Umbilical cord (tissue), 2 donors: ENCODE data around the gene AFAP1. TPM values are rescaled to one million over a fixed set of nuclear protein-coding genes. Genes with fewer than 3 reads are reported as not detected.
"Not testable (repeated sequence)": the region's sequence is repeated elsewhere in the genome, so short reads cannot be mapped to it uniquely, and the experiment has no call there.

Experiments used
- DNase-seq: peaks from one replicate; pipeline ENCODE4 v3.0.0-alpha.2; 2015; ENCODE audit warnings: low spot score
- total RNA-seq: library from RNA; depleted of rRNA; stranded (reverse); fragments of >200 nt; gene quantifications from one replicate; pipeline ENCODE4 v1.2.3, GENCODE V29; 2014; ENCODE audit warnings: low replicate concordance; ENCODE audit not compliant: insufficient read depth

Gene AFAP1
- total RNA-seq, 1 donor from 2014 or later: 59.5 TPM

- DNase-seq: not testable (repeated sequence)
Observed at GRCh38 chr4:7918187-7918586, 21.5 kb downstream of the AFAP1 start.

GRCh38 chr4:7917669-7918068 is 22.0 kb downstream of the AFAP1 start:
- DNase-seq: no peak

- no peak for DNase-seq
Observed at GRCh38 chr4:7915875-7916242, 23.8 kb downstream of the AFAP1 start.

- DNase-seq: no peak
Observed at GRCh38 chr4:7912826-7913225, 26.8 kb downstream of the AFAP1 start.

GRCh38 chr4:7910952-7911578 is 28.6 kb downstream of the AFAP1 start:
- DNase-seq: peak; percentile 88

GRCh38 chr4:7910263-7910896 is 29.3 kb downstream of the AFAP1 start:
- peak; percentile 53 for DNase-seq

GRCh38 chr4:7909463-7910262 is 30.0 kb downstream of the AFAP1 start:
- DNase-seq: no peak

GRCh38 chr4:7908668-7909067 is 31.0 kb downstream of the AFAP1 start:
- DNase-seq: no peak

GRCh38 chr4:7907142-7907541 is 32.5 kb downstream of the AFAP1 start:
- no peak for DNase-seq

GRCh38 chr4:7906171-7906701 is 33.4 kb downstream of the AFAP1 start:
- no peak for DNase-seq

GRCh38 chr4:7904952-7905915 is 34.4 kb downstream of the AFAP1 start:
- DNase-seq: peak; percentile 96

GRCh38 chr4:7903791-7904516 is 35.7 kb downstream of the AFAP1 start:
- peak; percentile 62 for DNase-seq

GRCh38 chr4:7902826-7903225 is 36.8 kb downstream of the AFAP1 start:
- DNase-seq: no peak

GRCh38 chr4:7902101-7902553 is 37.5 kb downstream of the AFAP1 start:
- no peak for DNase-seq

- no peak for DNase-seq
Observed at GRCh38 chr4:7901311-7901885, 38.3 kb downstream of the AFAP1 start.

- no peak for DNase-seq
Observed at GRCh38 chr4:7900334-7900909, 39.2 kb downstream of the AFAP1 start.

GRCh38 chr4:7899184-7899869 is 40.3 kb downstream of the AFAP1 start:
- DNase-seq: no peak

GRCh38 chr4:7898385-7898784 is 41.3 kb downstream of the AFAP1 start:
- DNase-seq: no peak

GRCh38 chr4:7897811-7898210 is 41.9 kb downstream of the AFAP1 start:
- no peak for DNase-seq
